K562 (cell line): ENCODE data around the gene MRPL40. TPM values are rescaled to one million over a fixed set of nuclear protein-coding genes. Genes with fewer than 3 reads are reported as not detected.

Experiments
- ERF ChIP-seq: fragments of 450-650 bp; formaldehyde crosslinking; IDR thresholded peaks from 2 replicates; pipeline ENCODE4 v1.4.0; 2020; ENCODE audit warnings: mild to moderate bottlenecking, mixed read lengths
- GTF2F1 ChIP-seq: IDR thresholded peaks from 2 replicates; pipeline ENCODE4 v1.6.1; 2011; ENCODE audit warnings: low read depth, low read length, improper control_type of control experiment
- HDAC6 ChIP-seq: IDR thresholded peaks from 2 replicates; pipeline ENCODE4 v1.6.1; 2012; ENCODE audit warnings: low read depth, mild to moderate bottlenecking, control low read depth, inconsistent platforms, low read length, moderate library complexity
- KDM4B ChIP-seq, 2 experiments: fragments of 450-650 bp in 1 of 2; sonication (generic) in 1 of 2; IDR thresholded peaks; 2 replicates each; pipeline ENCODE4 v1.6.1; 2016 to 2017; ENCODE audit warnings: borderline replicate concordance in 2 of 2, antibody characterized with exemption in 1 of 2, low read depth in 1 of 2, mild to moderate bottlenecking in 1 of 2
- MYBL2 ChIP-seq, 2 experiments: fragments of 450-650 bp in 1 of 2; sonication (generic) in 1 of 2; formaldehyde crosslinking in 1 of 2; IDR thresholded peaks; 2 replicates each; pipeline versions ENCODE4 v1.6.1 to v1.8.1; 2017 to 2022; ENCODE audit warnings: borderline replicate concordance in 1 of 2, inconsistent platforms in 1 of 2, low read depth in 1 of 2, mild to moderate bottlenecking in 1 of 2, missing genetic modification reagents in 1 of 2, moderate library complexity in 1 of 2
- NFXL1 ChIP-seq: fragments of 450-650 bp; formaldehyde crosslinking; IDR thresholded peaks from 2 replicates; pipeline ENCODE4 v1.4.0; 2021; ENCODE audit warnings: mild to moderate bottlenecking
- TRIM28 ChIP-seq: fragments of 450-650 bp; IDR thresholded peaks from 2 replicates; pipeline ENCODE4 v1.6.1; 2017
- ZBTB34 ChIP-seq: fragments of 250-450 bp; sonication (Bioruptor Pico); IDR thresholded peaks from 2 replicates; pipeline ENCODE4 v1.8.0; 2021; ENCODE audit warnings: mild to moderate bottlenecking, moderate library complexity
- ZBTB5 ChIP-seq: fragments of 450-650 bp; IDR thresholded peaks from 2 replicates; pipeline ENCODE4 v1.6.1; 2017; ENCODE audit warnings: antibody characterized with exemption
- ZNF184 ChIP-seq: sonication (generic); formaldehyde crosslinking; IDR thresholded peaks from 2 replicates; pipeline ENCODE4 v1.5.0; 2020; ENCODE audit warnings: missing genetic modification reagents
- polyA plus RNA-seq, 8 experiments: library from polyadenylated mRNA; depleted of rRNA in 4 of 8; stranded (reverse) in 5 of 8; unstranded in 3 of 8; fragments of >200 nt; fragmentation: Nextera tagmentation in 2 of 8; fragmentation: Illumina TruSeq in 1 of 8; extraction: Ambion mirVana in 2 of 8; extraction: Trizol in 1 of 8; gene quantifications; 2 replicates each; pipeline versions ENCODE4 v1.2.1 to v1.2.3, GENCODE V29; 2011 to 2014; ENCODE audit warnings: inconsistent platforms in 1 of 8, missing spikeins in 1 of 8
- total RNA-seq, 7 experiments: library from RNA; depleted of rRNA in 6 of 7; stranded (reverse); fragments of >200 nt in 6 of 7; fragmentation: Illumina TruSeq in 2 of 7; extraction: Trizol in 2 of 7; gene quantifications; 2 replicates each; pipeline versions ENCODE4 v1.2.1 to v1.2.3, GENCODE V29; 2011 to 2021; ENCODE audit warnings: low replicate concordance in 1 of 7
- TF ChIP-seq, protein P1 (sequence below), 3 experiments: fragments of 200-800 bp in 1 of 3; fragments of 250-450 bp in 1 of 3; fragments of 450-650 bp in 1 of 3; sonication (Bioruptor Pico) in 1 of 3; sonication (Bioruptor generic) in 1 of 3; formaldehyde crosslinking in 1 of 3; IDR thresholded peaks; 2 replicates each; pipeline versions ENCODE4 v1.6.1 to v1.8.0; 2016 to 2022; ENCODE audit warnings: mild to moderate bottlenecking in 2 of 3, missing genetic modification characterization in 2 of 3, missing compliant biosample characterization in 1 of 3, moderate library complexity in 1 of 3
- TF ChIP-seq, protein P2 (sequence below): fragments of 250-450 bp; sonication (Bioruptor Pico); IDR thresholded peaks from 2 replicates; pipeline ENCODE4 v1.8.0; 2022; ENCODE audit warnings: moderate library complexity, mild to moderate bottlenecking, inconsistent platforms
- TF ChIP-seq, protein P3 (sequence below), 2 experiments: fragments of 250-450 bp in 1 of 2; fragments of 450-650 bp in 1 of 2; sonication (Bioruptor Pico) in 1 of 2; IDR thresholded peaks; 2 replicates each; pipeline versions ENCODE4 v1.6.1 to v1.8.0; 2016 to 2021; ENCODE audit warnings: mild to moderate bottlenecking in 2 of 2, moderate library complexity in 2 of 2, missing compliant biosample characterization in 1 of 2, missing genetic modification characterization in 1 of 2
- TF ChIP-seq, protein P4 (sequence below): sonication (generic); formaldehyde crosslinking; IDR thresholded peaks from 2 replicates; pipeline ENCODE4 v1.8.0; 2022; ENCODE audit warnings: missing genetic modification reagents, mild to moderate bottlenecking, moderate library complexity, borderline replicate concordance

The MRPL40 gene
- total and polyA plus RNA-seq, 9 of the 15 experiments (the other 6 are each of a cell fraction or from before 2014, with no cell fraction given): 132 to 652 (median 208) TPM

DNA sequence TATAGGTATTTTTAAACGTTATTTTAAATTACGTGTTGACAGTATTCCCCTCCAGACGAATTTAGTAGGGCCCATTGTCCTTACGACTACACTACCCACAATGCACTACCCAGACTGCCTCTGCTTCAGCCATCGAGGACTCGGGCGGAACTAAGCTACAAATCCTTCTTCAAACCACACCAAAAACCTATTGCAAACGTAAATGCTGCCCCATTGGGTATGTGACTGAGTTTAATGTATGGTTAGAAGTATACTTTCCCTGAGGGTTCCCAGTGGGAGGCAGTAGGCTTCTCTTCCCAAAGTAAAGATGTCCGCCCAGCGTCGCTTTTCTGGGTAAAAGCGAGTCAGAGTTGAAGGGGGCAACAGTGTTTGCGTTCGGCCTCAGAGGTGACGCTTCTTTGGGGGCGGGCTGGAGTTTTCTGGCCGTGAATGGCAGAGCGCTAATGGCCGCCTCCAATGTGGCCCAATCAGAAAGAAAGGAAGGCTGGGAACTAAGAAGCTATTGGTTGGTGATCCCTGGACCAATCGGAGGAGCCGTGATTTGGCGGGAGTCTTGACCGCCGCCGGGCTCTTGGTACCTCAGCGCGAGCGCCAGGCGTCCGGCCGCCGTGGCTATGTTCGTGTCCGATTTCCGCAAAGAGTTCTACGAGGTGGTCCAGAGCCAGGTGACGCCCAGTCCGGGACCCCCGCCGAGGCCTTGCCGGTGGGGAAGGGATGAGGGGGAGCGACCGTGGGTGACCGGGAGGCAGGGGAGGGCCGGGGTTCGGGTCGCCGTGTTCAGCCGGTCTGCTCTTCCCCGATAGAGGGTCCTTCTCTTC lies 47.2 kb downstream of the MRPL40 start, which contains the start of gene CDC45 (continued):
- TF ChIP-seq ZBTB5 (no peak), ERF (CRISPR knock-in tag) (peak; percentile 97), GTF2F1 (peak; percentile 88), TRIM28 (no peak), MYBL2 (IDR thresholded peaks at IDR 0.05; ENCODE audit: low read depth) (no peak), MYBL2 (CRISPR knock-in tag; IDR thresholded peaks at IDR 0.05; ENCODE audit: borderline replicate concordance) (no peak), KDM4B (IDR thresholded peaks at IDR 0.05; ENCODE audit: borderline replicate concordance in 2 of 2, low read depth in 1 of 2) (no peak), ZNF184 (no peak), HDAC6 (no peak; the same call in 1 of the 2 replicates), ZBTB34 (CRISPR knock-in tag) (no peak), NFXL1 (CRISPR knock-in tag) (peak; percentile 95)
- TF ChIP-seq, protein P1, sequence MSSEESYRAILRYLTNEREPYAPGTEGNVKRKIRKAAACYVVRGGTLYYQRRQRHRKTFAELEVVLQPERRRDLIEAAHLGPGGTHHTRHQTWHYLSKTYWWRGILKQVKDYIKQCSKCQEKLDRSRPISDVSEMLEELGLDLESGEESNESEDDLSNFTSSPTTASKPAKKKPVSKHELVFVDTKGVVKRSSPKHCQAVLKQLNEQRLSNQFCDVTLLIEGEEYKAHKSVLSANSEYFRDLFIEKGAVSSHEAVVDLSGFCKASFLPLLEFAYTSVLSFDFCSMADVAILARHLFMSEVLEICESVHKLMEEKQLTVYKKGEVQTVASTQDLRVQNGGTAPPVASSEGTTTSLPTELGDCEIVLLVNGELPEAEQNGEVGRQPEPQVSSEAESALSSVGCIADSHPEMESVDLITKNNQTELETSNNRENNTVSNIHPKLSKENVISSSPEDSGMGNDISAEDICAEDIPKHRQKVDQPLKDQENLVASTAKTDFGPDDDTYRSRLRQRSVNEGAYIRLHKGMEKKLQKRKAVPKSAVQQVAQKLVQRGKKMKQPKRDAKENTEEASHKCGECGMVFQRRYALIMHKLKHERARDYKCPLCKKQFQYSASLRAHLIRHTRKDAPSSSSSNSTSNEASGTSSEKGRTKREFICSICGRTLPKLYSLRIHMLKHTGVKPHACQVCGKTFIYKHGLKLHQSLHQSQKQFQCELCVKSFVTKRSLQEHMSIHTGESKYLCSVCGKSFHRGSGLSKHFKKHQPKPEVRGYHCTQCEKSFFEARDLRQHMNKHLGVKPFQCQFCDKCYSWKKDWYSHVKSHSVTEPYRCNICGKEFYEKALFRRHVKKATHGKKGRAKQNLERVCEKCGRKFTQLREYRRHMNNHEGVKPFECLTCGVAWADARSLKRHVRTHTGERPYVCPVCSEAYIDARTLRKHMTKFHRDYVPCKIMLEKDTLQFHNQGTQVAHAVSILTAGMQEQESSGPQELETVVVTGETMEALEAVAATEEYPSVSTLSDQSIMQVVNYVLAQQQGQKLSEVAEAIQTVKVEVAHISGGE (CRISPR knock-in tag; IDR thresholded peaks at IDR 0.05): no peak; a peak in 1 of 6 replicates
- TF ChIP-seq, protein P2, sequence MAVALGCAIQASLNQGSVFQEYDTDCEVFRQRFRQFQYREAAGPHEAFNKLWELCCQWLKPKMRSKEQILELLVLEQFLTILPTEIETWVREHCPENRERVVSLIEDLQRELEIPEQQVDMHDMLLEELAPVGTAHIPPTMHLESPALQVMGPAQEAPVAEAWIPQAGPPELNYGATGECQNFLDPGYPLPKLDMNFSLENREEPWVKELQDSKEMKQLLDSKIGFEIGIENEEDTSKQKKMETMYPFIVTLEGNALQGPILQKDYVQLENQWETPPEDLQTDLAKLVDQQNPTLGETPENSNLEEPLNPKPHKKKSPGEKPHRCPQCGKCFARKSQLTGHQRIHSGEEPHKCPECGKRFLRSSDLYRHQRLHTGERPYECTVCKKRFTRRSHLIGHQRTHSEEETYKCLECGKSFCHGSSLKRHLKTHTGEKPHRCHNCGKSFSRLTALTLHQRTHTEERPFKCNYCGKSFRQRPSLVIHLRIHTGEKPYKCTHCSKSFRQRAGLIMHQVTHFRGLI: peak; percentile 92
- TF ChIP-seq, protein P3, sequence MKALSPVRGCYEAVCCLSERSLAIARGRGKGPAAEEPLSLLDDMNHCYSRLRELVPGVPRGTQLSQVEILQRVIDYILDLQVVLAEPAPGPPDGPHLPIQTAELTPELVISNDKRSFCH (CRISPR knock-in tag; IDR thresholded peaks at IDR 0.05): no peak
- TF ChIP-seq, protein P3 (tag; IDR thresholded peaks at IDR 0.05): no peak
- TF ChIP-seq, protein P4, sequence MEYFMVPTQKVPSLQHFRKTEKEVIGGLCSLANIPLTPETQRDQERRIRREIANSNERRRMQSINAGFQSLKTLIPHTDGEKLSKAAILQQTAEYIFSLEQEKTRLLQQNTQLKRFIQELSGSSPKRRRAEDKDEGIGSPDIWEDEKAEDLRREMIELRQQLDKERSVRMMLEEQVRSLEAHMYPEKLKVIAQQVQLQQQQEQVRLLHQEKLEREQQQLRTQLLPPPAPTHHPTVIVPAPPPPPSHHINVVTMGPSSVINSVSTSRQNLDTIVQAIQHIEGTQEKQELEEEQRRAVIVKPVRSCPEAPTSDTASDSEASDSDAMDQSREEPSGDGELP (CRISPR knock-in tag): no peak
